Measurements from ENCODE around the gene DNAH6. TPM values are rescaled to one million over a fixed set of nuclear protein-coding genes. Genes with fewer than 3 reads are reported as not detected.

DNAH6 gene
- total RNA-seq, 1 donor from 2014 or later: 0.52 TPM

DNA sequence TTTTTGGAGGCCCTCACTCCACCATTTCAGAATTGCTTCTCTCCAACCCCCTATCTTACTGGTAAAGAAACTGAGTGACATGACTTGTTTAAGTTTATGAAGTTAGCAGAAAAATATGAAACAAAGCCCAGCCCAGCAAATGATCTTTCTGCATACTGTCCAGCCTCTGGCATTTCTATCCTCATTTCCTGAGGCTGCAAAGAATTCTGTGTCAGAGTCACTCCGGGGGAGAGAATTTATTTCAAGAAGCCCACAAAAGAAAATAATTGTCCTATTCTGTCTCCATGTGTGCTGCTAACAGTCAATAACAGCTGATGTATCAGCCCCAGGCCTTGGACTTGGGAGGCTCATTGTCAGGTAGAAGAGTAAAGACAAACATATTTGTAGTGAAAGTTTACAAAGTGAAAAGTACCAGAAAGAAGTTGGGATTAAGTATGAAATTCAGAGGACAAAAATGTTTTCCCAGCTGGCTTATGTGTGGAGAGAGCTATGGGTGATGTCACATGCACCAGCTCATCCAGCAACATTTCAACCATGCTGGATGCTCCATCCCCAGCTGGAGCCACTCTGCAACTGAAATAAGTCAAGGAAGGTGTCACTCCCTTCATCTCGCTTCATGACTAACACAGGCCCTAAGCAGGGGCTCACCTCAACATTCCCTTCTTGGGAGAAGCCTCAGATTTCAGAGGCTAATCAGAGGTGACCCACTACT is 322.3 kb downstream of the DNAH6 start:
- TF ChIP-seq CTCF (conservative IDR thresholded peaks at IDR 0.05; ENCODE audit: low read depth, low read length): no peak
- DNase-seq (ENCODE audit: low read depth): no peak
- H3K4me3 ChIP-seq (ENCODE audit: low read depth, low read length): no peak overlapping the region

GRCh38 chr2:84839851-84840250 is 323.6 kb downstream of the DNAH6 start:
- DNase-seq (ENCODE audit: low read depth): no peak
- TF ChIP-seq CTCF (conservative IDR thresholded peaks at IDR 0.05; ENCODE audit: low read depth, low read length): no peak

DNA sequence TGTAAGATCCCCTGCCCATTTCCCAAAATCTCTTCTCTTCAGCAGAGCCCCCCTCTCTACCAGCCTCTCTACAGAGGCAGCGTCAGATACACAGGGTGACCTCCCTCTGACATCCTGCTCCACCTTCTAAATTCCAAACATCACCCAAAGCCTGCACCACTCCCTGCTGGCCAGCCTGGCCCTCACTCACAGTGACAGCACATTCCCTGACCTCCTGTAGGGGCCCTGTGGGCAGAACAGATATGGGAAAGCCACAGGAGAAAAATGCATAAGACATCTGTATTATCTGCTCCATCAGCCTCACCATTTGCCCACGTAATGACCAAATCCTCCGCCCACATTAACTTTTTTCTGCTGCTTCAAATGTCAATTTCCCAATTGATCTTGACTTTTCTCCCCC is 324.0 kb downstream of the DNAH6 start:
- no peak for TF ChIP-seq CTCF (conservative IDR thresholded peaks at IDR 0.05; ENCODE audit: low read depth, low read length)
- DNase-seq (ENCODE audit: low read depth): no peak
- no peak overlapping the region for H3K4me3 ChIP-seq (ENCODE audit: low read depth, low read length)

More at GRCh38 chr2:84839851-84840250, 323.6 kb downstream of the DNAH6 start:
- no peak overlapping the region for H3K4me3 ChIP-seq (ENCODE audit: low read depth, low read length)

DNA sequence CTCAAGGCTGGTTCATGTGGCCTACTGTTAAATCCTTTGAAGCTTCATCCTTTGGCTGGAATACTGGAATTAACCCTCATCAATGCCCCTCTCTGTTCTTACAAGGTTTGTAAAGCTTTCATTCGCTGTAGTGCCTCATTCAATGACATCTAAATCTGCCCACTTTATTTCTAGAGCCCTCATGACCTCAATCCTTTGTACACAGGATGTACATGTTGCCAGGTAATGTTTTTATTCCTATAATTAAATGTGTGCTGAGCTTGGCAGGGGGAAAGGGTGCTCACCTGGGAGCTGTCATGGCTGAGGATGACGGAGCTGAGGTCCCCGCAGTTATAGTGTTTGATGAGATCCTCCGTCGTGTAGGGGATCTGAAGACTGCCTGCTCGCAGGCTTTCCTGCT is 325.3 kb downstream of the DNAH6 start:
- TF ChIP-seq CTCF (conservative IDR thresholded peaks at IDR 0.05; ENCODE audit: low read depth, low read length): no peak
- H3K4me3 ChIP-seq (ENCODE audit: low read depth, low read length): no peak overlapping the region
- DNase-seq (ENCODE audit: low read depth): no peak

DNA sequence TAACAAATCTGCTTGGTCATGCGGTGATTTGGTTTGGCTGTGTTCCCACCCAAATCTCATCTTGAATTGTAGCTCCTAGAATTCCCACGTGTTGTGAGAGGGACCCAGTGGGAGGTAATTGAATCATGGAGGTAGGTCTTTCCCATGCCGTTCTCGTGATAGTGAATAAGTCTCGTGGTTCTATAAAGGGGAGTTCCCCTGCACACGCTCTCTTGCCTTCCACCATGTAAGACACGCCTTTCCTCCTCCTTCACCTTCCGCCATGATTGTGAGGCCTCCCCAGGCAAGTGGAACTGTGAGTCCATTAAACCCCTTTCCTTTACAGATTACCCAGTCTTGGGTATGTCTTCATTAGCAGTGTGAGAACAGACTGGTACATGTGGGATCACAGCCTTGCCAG is 327.8 kb downstream of the DNAH6 start:
- TF ChIP-seq CTCF (conservative IDR thresholded peaks at IDR 0.05; ENCODE audit: low read depth, low read length): no peak
- no peak overlapping the region for H3K4me3 ChIP-seq (ENCODE audit: low read depth, low read length)
- DNase-seq (ENCODE audit: low read depth): no peak

DNA sequence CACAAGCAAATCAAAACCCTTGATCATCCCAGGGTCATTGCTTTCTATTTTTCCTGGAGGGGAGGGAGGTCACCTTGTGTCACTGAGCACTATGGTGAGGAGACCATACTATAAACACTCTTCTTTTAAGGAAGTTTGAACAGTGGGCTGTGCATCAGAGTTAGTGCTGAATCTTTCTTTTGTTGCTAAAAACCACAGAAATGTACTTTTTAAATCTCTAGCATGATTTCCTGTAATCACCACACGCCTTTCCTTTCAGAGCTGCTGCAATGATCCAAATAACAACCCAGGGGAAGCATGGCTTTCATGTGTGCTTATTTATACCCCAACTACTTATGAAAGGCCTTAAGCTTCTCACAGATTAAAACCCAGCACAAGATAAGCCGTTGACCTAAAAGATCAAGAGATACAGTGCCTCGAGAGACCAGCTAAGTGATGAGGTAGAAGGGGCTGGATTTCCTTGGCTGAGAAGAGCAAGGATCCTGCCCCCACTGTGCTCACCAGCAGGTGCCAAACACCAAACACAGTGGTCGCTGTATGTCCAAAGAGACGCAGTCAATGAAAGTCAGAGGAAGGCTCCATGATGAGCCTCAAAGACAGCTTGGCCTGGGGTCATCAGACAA is 329.9 kb downstream of the DNAH6 start:
- no peak for DNase-seq (ENCODE audit: low read depth)
- no peak overlapping the region for H3K4me3 ChIP-seq (ENCODE audit: low read depth, low read length)
- TF ChIP-seq CTCF (conservative IDR thresholded peaks at IDR 0.05; ENCODE audit: low read depth, low read length): no peak

DNA sequence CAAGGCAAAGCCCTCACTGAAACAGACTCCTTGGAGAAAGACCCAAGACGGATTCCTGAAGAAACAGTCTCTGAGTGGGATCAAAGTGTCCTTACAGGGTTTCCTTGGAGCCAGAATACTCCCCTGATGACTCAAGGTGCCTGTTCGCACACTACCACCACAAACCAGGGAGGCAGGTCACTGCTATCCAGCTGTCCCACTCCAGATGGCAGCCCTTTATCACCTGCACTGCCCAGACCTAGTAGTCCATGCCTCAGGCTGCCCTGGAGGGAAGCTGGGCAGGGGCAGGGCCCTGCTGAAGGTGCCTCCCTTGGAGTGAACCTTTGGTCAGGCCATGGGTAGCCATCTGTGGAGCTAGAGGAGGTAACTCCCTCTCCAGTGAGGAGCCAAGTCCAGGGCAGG is 330.4 kb downstream of the DNAH6 start:
- no peak overlapping the region for H3K4me3 ChIP-seq (ENCODE audit: low read depth, low read length)
- no peak for DNase-seq (ENCODE audit: low read depth)
- no peak for TF ChIP-seq CTCF (conservative IDR thresholded peaks at IDR 0.05; ENCODE audit: low read depth, low read length)
